ENCODE measurements around the gene PDE1C.

Gene PDE1C

GRCh38 chr7:32033006-32033405, 37.2 kb downstream of the PDE1C start:
- no peaks in the 10 kb centered on the region for H3K9me3 ChIP-seq (ENCODE audit: severe bottlenecking)
- H3K4me3 ChIP-seq (ENCODE audit: low read depth, low read length) = no peak overlapping the region
- no peak for DNase-seq
- H3K36me3 ChIP-seq = no peaks in the 10 kb centered on the region
- H3K27ac ChIP-seq = peak overlapping the region; percentile 75; the same call in 1 of the 2 replicates
- TF ChIP-seq CTCF (IDR thresholded peaks at IDR 0.05; ENCODE audit: low read depth, low read length) = no peak
- no peaks in the 10 kb centered on the region for H3K27me3 ChIP-seq (ENCODE audit: insufficient read depth, low read depth, severe bottlenecking)

GRCh38 chr7:32032211-32032610, 38.0 kb downstream of the PDE1C start:
- H3K9me3 ChIP-seq (ENCODE audit: severe bottlenecking) = no peaks in the 10 kb centered on the region
- H3K27me3 ChIP-seq (ENCODE audit: insufficient read depth, low read depth, severe bottlenecking) = no peaks in the 10 kb centered on the region
- no peak for DNase-seq
- no peak overlapping the region for H3K4me3 ChIP-seq (ENCODE audit: low read depth, low read length)
- no peak overlapping the region for H3K27ac ChIP-seq
- TF ChIP-seq CTCF (IDR thresholded peaks at IDR 0.05; ENCODE audit: low read depth, low read length) = no peak
- no peaks in the 10 kb centered on the region for H3K36me3 ChIP-seq

DNA sequence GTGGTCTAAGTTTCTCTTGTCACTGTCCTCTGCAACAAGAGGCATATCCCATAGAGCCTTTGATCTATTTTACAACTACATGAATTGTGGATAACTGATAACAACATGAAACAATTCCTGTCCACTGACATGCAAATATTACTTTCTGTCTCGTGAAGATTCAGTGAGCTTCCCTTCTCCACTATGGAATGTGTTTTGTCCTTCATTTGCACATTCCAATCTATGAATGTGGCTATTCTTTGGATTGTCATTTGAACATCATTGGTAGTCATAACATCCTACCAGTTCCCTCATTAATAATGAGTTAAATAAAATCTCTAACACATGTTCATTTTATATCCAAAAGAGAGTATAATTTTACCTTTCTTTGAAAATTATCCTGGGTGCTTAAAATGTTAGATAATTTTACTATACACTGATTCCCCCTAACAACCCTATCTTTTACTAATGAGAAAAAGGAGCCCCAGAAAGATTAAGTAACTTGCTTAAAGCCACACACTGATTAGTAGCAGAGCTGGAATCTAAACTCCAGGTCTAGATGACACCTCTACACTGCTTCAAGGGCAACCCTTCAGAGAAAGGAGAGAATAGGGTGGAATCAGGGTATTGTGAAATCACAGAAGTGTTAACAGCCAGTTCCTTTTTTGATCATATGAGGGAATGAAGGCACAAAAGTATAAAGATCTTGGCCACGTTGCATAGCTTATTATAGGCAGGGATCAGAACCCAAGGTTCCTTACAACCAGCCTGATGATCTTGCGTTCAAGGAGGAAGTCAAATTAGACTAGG, 39.1 kb downstream of the PDE1C start:
- no peak for DNase-seq
- H3K36me3 ChIP-seq = no peaks in the 10 kb centered on the region
- no peak overlapping the region for H3K27ac ChIP-seq
- H3K9me3 ChIP-seq (ENCODE audit: severe bottlenecking) = no peaks in the 10 kb centered on the region
- H3K4me3 ChIP-seq (ENCODE audit: low read depth, low read length) = no peak overlapping the region
- no peak for TF ChIP-seq CTCF (IDR thresholded peaks at IDR 0.05; ENCODE audit: low read depth, low read length)
- no peaks in the 10 kb centered on the region for H3K27me3 ChIP-seq (ENCODE audit: insufficient read depth, low read depth, severe bottlenecking)

DNA sequence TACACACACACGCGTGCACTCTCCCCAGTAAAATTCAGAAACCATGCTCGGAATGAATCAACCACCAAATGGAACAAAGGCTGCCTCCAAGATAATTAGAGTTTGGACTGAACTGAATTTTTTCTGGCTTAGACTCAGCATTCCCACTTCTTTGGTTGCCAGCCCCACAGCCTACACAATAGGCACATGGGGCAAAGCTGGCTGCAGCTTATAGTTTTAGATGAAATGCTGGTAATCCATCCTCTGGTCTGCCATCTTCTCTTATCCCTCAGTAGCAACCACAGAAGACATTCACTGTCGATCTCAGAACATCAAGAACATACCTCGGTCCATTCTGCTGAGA, 44.2 kb downstream of the PDE1C start:
- DNase-seq = no peak
- peak overlapping the region; percentile 75 for H3K27ac ChIP-seq
- H3K36me3 ChIP-seq = no peaks in the 10 kb centered on the region
- no peak overlapping the region for H3K4me3 ChIP-seq (ENCODE audit: low read depth, low read length)
- H3K9me3 ChIP-seq (ENCODE audit: severe bottlenecking) = no peaks in the 10 kb centered on the region
- no peaks in the 10 kb centered on the region for H3K27me3 ChIP-seq (ENCODE audit: insufficient read depth, low read depth, severe bottlenecking)
- no peak for TF ChIP-seq CTCF (IDR thresholded peaks at IDR 0.05; ENCODE audit: low read depth, low read length)

DNA sequence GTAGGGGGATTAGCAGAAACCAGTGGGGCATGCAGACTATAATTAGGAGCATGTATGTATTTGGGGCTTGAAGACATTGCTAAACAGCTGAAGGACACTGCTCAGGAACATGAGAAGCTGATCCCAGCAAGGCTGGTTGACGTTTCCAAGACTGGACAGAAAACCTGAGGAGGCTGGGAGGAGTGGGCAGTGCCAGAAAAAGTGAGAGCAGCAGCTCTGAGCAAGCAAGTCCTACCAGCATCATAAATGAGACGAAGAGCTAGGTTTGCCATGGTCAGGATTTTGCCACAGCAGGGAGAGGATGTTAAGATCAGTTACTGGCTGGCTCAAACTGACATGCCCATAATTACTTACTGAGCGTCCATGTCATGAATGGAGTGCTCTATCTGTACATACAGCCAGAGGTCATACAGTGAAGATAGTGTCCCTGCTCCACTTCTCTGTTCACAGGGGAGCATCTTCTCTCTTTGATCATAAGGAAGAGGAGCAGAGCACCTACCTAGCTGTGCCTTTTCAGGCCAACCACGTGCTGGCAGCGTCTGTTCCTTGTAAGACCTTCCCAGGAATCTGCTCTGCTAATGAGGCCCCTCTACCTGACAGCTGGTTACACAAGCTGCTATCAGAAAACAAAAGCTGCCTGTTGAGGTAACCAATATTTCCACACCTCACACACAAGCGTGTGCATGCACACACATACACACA, 44.7 kb downstream of the PDE1C start:
- DNase-seq = peak; percentile 71
- no peak for TF ChIP-seq CTCF (IDR thresholded peaks at IDR 0.05; ENCODE audit: low read depth, low read length)
- Histone ChIP-seq H3K9me3 (ENCODE audit: severe bottlenecking) (no peaks in the 10 kb centered on the region), H3K4me3 (ENCODE audit: low read depth, low read length) (no peak overlapping the region), H3K27me3 (ENCODE audit: insufficient read depth, low read depth, severe bottlenecking) (no peaks in the 10 kb centered on the region), H3K27ac (peak overlapping the region; percentile 75), H3K36me3 (no peaks in the 10 kb centered on the region)

Data from WERI-Rb-1 (cell line).